Fibroblast of lung (primary cell): ENCODE results near the gene METTL4.

Experiments used
- EZH2 ChIP-seq: IDR thresholded peaks from 2 replicates; pipeline ENCODE4 v1.5.1; 2012; ENCODE audit warnings: low read length, control low read depth, mild to moderate bottlenecking; ENCODE audit errors: missing control alignments
- TF ChIP-seq, protein P1 (sequence below), 2 donors: IDR thresholded peaks in 1 of 2; conservative IDR thresholded peaks in 1 of 2; 1 replicate in 1 of 2; 2 replicates in 1 of 2; pipeline ENCODE4 v1.5.1; 2011 to 2012; ENCODE audit warnings: low read length in 2 of 2, control low read depth in 1 of 2, inconsistent platforms in 1 of 2, low read depth in 1 of 2, mild to moderate bottlenecking in 1 of 2

DNA sequence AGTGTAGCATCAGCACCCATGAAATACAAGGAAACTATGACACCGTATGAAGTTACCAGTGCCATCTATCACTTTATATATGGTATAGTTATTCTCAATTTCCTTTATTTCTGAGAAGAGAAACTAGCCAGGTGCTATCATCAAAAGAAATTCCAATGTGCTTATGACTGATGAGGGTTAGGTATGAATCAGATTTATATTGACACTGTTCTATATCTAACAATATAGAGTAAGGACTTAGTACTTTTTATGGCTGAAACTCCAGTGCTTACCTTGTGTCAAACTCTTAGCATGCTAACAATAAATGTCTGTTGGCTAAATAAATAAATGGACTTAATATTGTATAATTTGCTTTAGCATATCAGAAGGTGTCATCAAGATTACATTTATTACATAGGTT is 6.9 kb downstream of the METTL4 start:
- TF ChIP-seq, protein P1, sequence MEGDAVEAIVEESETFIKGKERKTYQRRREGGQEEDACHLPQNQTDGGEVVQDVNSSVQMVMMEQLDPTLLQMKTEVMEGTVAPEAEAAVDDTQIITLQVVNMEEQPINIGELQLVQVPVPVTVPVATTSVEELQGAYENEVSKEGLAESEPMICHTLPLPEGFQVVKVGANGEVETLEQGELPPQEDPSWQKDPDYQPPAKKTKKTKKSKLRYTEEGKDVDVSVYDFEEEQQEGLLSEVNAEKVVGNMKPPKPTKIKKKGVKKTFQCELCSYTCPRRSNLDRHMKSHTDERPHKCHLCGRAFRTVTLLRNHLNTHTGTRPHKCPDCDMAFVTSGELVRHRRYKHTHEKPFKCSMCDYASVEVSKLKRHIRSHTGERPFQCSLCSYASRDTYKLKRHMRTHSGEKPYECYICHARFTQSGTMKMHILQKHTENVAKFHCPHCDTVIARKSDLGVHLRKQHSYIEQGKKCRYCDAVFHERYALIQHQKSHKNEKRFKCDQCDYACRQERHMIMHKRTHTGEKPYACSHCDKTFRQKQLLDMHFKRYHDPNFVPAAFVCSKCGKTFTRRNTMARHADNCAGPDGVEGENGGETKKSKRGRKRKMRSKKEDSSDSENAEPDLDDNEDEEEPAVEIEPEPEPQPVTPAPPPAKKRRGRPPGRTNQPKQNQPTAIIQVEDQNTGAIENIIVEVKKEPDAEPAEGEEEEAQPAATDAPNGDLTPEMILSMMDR (conservative IDR thresholded peaks at IDR 0.05 in 1 of 2, IDR thresholded peaks at IDR 0.05 in 1 of 2; ENCODE audit: low read depth in 1 of 2, low read length in 2 of 2), result no peak
- TF ChIP-seq EZH2, result no peak
